ENCODE measurements around the gene ASTE1.

- no peak for TF ChIP-seq CTCF (IDR thresholded peaks at IDR 0.05)
- TF ChIP-seq POLR2AphosphoS5 (IDR thresholded peaks at IDR 0.05), result no peak
- no peak for TF ChIP-seq POLR2A (IDR thresholded peaks at IDR 0.05)
Observed at GRCh38 chr3:131028844-131029243, 2.2 kb upstream of the ASTE1 start.
